Measurements from ENCODE around the gene ERP44.

The ERP44 gene

DNA sequence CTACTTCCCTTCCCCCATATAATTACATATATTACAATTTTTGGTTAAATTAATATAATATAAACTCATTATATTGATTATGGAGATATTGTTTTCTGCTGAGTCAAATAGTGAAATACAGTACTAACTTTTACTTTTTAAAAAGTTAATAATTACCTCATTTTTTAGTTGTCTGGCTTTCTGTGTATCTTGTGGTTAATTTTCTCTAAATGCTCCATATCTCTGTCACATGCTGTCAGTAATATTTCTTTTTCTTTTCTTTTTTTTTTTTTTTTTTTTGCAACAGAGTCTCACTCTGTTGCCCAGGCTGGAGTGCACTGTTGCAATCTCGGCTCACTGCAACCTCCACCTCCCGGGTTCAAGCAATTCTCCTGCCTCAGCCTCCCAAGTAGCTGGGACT is 169.1 kb downstream of the ERP44 start:
- DNase-seq: no peak

Data from fibroblast of skin of right biceps (primary cell).